ENCODE results near the gene TRMT61A. TPM values are rescaled to one million over a fixed set of nuclear protein-coding genes. Genes with fewer than 3 reads are reported as not detected.
A peak's percentile ranks its signal among the peaks of the same experiment; 100 is the strongest.
"Not testable (repeated sequence)": the region's sequence is repeated elsewhere in the genome, so short reads cannot be mapped to it uniquely, and the experiment has no call there.

The TRMT61A gene
- total RNA-seq, 2 donors from 2014 or later: 13.2 to 29.7 TPM

GRCh38 chr14:103522649-103523574 lies 6.1 kb upstream of the TRMT61A start, which contains the start of gene CKB:
TSS of gene CKB (minus strand) at chr14:103522830. CDS start at chr14:103522493, 337 bp downstream.
- no peak for ATAC-seq

DNA sequence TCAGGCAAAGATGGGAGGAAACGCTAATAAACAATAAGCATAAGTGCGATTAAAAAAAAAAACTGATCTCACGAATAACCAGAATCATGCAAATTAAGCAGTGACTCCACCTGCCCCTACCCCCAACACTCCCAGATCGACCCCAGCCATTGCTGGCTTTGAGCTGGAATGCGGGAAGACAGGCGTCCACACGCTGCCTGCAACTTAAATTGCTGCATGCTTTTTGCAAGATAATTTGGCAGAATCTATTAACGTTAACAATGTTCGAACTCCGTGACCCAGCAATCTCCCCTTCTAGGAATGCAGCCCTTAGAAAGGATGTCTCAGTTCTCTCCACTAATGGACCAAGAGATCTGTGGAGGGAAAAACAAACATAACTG lies 5.4 kb upstream of the TRMT61A start:
- Mint-ChIP-seq H3K27me3 (peaks cover 0 to 6% of the 10 kb centered on the region in 2 donors), H3K4me3 (no peak overlapping the region), H3K4me1 (ENCODE audit: low read depth in 2 of 2) (peaks cover 7 to 12% of the 10 kb centered on the region in 2 donors), H3K36me3 (no peaks in the 10 kb centered on the region), H3K9me3 (no peaks in the 10 kb centered on the region), H3K27ac (no peak overlapping the region)
- DNase-seq (ENCODE audit: low spot score) (no peak), ATAC-seq (no peak)

More at GRCh38 chr14:103522649-103523574, 6.1 kb upstream of the TRMT61A start, which contains the start of gene CKB:
- Mint-ChIP-seq H3K27ac (no peak within 1 kb of the TSS), H3K9me3 (no peaks in the 10 kb centered on the region), H3K4me3 (no peak within 1 kb of the TSS), H3K36me3 (no peaks in the 10 kb centered on the region), H3K27me3 (peaks cover 0 to 6% of the 10 kb centered on the region in 2 donors), H3K4me1 (ENCODE audit: low read depth in 2 of 2) (peaks cover 7 to 12% of the 10 kb centered on the region in 2 donors)
- DNase-seq (ENCODE audit: low spot score): no peak

- ATAC-seq (no peak), DNase-seq (ENCODE audit: low spot score) (no peak)
- H3K4me1 Mint-ChIP-seq (ENCODE audit: low read depth in 2 of 2): peaks cover 7 to 12% of the 10 kb centered on the region in 2 donors
- H3K27me3 Mint-ChIP-seq: peaks cover 0 to 4% of the 10 kb centered on the region in 2 donors
- H3K36me3 Mint-ChIP-seq: no peaks in the 10 kb centered on the region
- H3K27ac Mint-ChIP-seq: no peak overlapping the region
- no peak overlapping the region for H3K4me3 Mint-ChIP-seq
- no peaks in the 10 kb centered on the region for H3K9me3 Mint-ChIP-seq
Observed at GRCh38 chr14:103524002-103524935, 4.7 kb upstream of the TRMT61A start.

DNA sequence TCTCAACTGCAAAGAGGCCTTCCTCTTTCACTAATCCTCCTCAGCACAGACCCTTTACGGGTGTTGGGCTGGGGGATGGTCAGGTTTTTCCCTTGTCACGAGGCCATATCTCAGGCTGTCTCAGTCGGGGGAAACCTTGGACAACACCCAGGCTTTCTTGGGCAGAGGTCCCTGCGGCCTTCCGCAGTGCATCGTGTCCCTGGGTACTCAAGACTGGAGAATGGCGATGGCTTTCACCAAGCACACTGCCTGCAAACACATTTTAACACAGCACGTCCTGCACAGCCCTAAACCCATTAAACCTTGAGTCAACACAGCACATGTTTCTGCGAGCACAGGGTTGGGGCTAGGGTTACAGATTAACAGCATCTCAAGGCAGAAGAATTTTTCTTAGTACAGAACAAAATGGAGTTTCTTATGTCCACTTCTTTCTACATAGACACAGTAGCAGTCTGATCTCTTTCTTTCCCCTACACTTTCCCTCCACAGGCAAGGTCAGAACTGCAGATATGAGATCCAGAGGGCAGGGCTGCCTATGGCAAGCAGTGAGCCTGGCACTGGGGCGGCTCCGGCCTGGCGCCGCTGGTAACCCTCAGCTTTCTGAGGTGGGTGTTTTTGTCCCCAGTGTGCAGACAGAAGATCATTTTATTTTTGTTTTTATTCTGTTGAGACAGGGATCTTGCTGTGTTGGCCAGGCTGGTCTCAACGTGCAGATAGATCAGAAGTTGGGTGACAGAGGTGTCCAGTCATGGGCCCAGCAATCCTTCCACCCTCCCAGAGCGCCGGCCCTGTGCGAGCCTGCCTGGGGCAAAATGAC lies 3.4 kb upstream of the TRMT61A start:
- not testable (repeated sequence) for H3K36me3 Mint-ChIP-seq; H3K4me3 Mint-ChIP-seq; H3K9me3 Mint-ChIP-seq; H3K27me3 Mint-ChIP-seq; DNase-seq (ENCODE audit: low spot score); ATAC-seq
- Mint-ChIP-seq H3K4me1 (ENCODE audit: low read depth in 2 of 2) (peaks cover 12 to 19% of the 10 kb centered on the region in 2 donors), H3K27ac (peak overlapping the region in 1 of 2 donors; percentile 54)

DNA sequence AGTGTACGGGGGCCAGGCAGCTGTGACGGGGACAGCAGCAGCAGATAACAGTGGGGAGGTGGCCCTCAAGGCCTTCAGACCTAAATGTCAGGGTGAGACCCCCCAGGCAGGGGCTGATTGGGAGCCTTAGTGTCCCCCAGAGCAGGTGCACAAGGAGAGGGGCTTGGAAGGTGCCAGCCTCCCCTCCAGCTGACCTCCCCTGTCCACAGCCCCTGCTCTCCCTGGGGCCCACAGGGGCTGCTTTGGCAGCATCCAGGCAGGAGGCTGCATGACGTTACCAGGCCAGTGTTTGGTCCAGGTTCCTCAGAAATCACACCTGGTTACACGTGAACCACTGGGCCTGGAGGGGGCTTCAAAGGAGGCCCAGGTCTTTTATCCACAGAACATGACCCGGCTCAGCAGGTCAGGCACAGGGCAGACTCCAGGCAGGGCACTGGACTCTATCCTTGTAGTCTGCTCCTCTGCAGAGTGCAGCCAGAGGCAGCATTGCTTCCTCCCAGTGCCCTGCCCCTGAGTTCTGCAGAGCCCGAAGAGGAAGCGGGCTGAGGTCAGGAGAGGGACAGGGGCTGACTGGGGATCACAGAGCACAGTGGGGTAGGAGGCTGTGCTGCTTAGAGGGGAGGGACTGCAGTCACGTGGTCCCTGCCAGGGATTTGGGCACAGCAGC lies 2.6 kb upstream of the TRMT61A start:
- no peak overlapping the region for H3K4me3 Mint-ChIP-seq
- peak overlapping the region in 1 of 2 donors; percentile 54 for H3K27ac Mint-ChIP-seq
- H3K36me3 Mint-ChIP-seq: no peaks in the 10 kb centered on the region
- H3K27me3 Mint-ChIP-seq: peaks cover 0 to 4% of the 10 kb centered on the region in 2 donors
- H3K9me3 Mint-ChIP-seq: no peaks in the 10 kb centered on the region
- ATAC-seq: no peak
- no peak for DNase-seq (ENCODE audit: low spot score)
- peaks cover 12 to 22% of the 10 kb centered on the region in 2 donors for H3K4me1 Mint-ChIP-seq (ENCODE audit: low read depth in 2 of 2)

DNA sequence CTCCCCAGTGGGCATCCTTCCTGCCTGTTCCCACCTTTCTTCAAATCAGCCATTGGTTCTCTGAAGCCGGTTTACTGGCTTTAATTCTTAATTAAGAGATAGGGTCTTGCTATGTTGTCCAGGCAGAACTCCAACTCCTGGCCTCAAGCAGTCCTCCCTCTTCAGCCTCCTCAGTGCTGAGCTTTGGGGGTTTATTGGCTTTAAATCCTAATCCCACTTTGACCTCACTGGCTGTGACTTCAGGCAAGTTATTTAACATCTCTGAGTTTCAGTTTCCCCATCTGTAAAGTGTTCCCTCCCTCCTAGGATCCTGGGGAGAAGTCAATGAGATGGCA lies 2.1 kb upstream of the TRMT61A start:
- no peak for DNase-seq (ENCODE audit: low spot score)
- peak overlapping the region; percentile 68 for H3K4me3 Mint-ChIP-seq
- no peaks in the 10 kb centered on the region for H3K36me3 Mint-ChIP-seq
- peaks cover 12 to 22% of the 10 kb centered on the region in 2 donors for H3K4me1 Mint-ChIP-seq (ENCODE audit: low read depth in 2 of 2)
- peak overlapping the region; percentile 61 to 90 for H3K27ac Mint-ChIP-seq
- ATAC-seq: no peak
- H3K9me3 Mint-ChIP-seq: no peaks in the 10 kb centered on the region
- H3K27me3 Mint-ChIP-seq: peaks cover 0 to 4% of the 10 kb centered on the region in 2 donors

DNA sequence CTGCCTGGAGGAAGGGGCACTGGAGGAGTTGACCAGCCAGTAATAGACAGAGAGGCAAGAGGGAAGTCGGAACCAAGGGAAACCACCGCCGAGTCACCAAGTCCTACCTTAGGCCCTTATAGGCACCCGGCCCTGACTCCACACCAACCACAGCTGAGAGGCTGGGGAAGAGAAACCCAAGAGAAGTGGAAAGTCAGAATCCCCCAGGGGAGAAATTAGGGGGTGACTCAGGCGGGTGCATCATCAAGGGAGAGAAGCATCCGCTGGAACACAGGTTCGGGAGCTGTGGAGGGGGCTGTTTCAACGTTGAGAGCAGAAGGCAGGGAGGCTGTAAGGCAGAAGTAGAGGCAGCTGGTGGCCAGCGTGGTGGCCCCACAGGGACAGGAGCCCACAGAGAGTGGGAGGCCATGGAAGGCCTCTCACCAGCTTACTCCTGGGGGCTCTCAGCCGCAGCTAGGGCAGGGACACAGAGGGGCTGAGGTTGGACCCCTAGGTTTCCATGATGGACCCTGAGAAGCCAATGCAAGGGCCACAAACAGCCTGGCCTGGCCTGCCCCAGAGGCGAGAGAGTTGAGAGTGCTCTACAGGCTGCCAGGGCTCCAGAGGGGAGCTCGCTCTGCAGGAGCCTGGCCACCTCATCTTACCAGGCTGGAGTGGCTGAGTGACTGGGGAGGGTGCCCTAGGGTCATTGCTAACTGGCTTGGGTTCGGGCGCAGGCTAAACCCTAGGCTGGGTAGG lies 1.4 kb upstream of the TRMT61A start:
- Mint-ChIP-seq H3K4me3 (peak overlapping the region; percentile 68), H3K36me3 (no peaks in the 10 kb centered on the region), H3K4me1 (ENCODE audit: low read depth in 2 of 2) (peaks cover 12 to 22% of the 10 kb centered on the region in 2 donors), H3K9me3 (no peaks in the 10 kb centered on the region), H3K27me3 (peaks cover 0 to 4% of the 10 kb centered on the region in 2 donors), H3K27ac (peak overlapping the region; percentile 61 to 90)
- no peak for ATAC-seq
- no peak for DNase-seq (ENCODE audit: low spot score)

GRCh38 chr14:103528146-103528586 lies 830 bp upstream of the TRMT61A start:
- Mint-ChIP-seq H3K4me3 (peak overlapping the region; percentile 94), H3K9me3 (no peaks in the 10 kb centered on the region), H3K36me3 (no peaks in the 10 kb centered on the region), H3K4me1 (ENCODE audit: low read depth in 2 of 2) (peaks cover 12 to 22% of the 10 kb centered on the region in 2 donors), H3K27ac (peak overlapping the region; percentile 85 to 90), H3K27me3 (peaks cover 0 to 4% of the 10 kb centered on the region in 2 donors)
- ATAC-seq (no peak), DNase-seq (ENCODE audit: low spot score) (no peak)

- H3K36me3 Mint-ChIP-seq: no peaks in the 10 kb centered on the region
- H3K4me3 Mint-ChIP-seq: peak overlapping the region; percentile 94
- peaks cover 12 to 22% of the 10 kb centered on the region in 2 donors for H3K4me1 Mint-ChIP-seq (ENCODE audit: low read depth in 2 of 2)
- ATAC-seq (no peak), DNase-seq (ENCODE audit: low spot score) (no peak)
- H3K27ac Mint-ChIP-seq: peak overlapping the region; percentile 85 to 90
- H3K27me3 Mint-ChIP-seq: no peaks in the 10 kb centered on the region
- H3K9me3 Mint-ChIP-seq: no peaks in the 10 kb centered on the region
Observed at GRCh38 chr14:103529383-103530365, 678 bp downstream of the TRMT61A start.

DNA sequence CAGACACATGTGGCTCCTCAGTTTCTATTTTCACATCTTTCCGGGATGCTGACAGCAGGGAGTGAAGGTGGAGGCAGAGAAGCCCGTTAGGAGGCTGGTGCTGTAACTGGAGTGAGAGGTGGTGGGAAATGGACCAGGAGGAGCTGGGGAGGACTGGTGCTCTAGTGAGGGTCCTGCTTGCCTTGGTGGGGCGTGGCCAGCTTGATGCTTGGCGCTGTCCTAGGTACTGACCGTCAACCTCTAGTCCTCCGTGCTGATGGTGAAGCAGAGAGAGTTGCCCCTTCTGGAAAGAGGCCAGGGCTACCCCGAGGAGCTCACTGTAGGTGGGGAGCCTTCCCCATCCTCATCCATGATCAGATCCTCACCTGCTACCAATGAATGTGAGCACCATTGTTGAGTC lies 1.4 kb downstream of the TRMT61A start:
- Mint-ChIP-seq H3K27me3 (no peaks in the 10 kb centered on the region), H3K36me3 (no peaks in the 10 kb centered on the region), H3K27ac (peak overlapping the region; percentile 85 to 90), H3K9me3 (no peaks in the 10 kb centered on the region), H3K4me3 (peak overlapping the region; percentile 94), H3K4me1 (ENCODE audit: low read depth in 2 of 2) (peaks cover 12 to 22% of the 10 kb centered on the region in 2 donors)
- no peak for ATAC-seq
- no peak for DNase-seq (ENCODE audit: low spot score)

DNA sequence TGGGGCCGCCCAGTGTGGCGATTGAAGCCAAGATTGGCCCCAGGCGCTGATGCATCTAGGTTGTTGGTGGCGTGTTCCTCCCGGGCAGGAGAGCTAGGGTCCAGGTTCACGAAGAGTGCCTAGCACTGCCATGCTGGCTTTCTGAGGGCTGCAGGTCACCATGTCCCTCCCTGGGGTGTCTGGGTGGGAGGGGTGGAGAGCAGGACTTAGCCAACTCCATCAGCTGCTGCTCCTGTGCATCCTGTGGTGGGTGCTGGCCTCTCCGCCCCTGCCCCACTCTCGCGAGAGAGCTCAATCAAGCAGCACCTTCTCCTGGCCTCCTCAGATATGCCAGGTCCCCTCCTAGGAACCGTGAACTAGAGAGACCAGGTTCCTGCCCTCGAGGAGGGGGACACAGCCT lies 1.8 kb downstream of the TRMT61A start:
- H3K36me3 Mint-ChIP-seq: no peaks in the 10 kb centered on the region
- no peak for ATAC-seq
- DNase-seq (ENCODE audit: low spot score): no peak
- peaks cover 12 to 22% of the 10 kb centered on the region in 2 donors for H3K4me1 Mint-ChIP-seq (ENCODE audit: low read depth in 2 of 2)
- H3K9me3 Mint-ChIP-seq: no peaks in the 10 kb centered on the region
- H3K4me3 Mint-ChIP-seq: peak overlapping the region; percentile 94
- H3K27ac Mint-ChIP-seq: peak overlapping the region in 1 of 2 donors; percentile 85
- no peaks in the 10 kb centered on the region for H3K27me3 Mint-ChIP-seq
